ENCODE results near the gene COX20.

The COX20 gene

DNA sequence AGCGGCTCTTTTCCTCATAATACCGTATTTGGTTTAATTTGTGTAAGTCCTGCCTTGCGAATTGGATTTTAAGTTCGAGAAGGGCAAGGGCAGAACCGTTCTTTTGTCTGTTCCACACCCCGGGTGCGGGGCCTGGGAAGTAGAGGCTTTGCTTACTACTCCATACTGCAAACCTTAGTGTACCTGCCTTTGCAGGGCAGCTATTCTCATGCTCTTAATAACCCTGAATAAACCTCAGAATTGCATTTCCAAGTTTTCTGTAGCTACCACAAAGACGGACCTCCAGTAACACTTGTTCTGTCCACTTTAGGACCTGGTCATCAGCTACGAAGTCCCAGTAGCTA is 29.5 kb downstream of the COX20 start:
- no peak for TF ChIP-seq CTCF (IDR thresholded peaks at IDR 0.05; ENCODE audit: low read depth, low read length)
- peak overlapping the region; percentile 100 for H3K4me3 ChIP-seq (ENCODE audit: low read depth, low read length)

DNA sequence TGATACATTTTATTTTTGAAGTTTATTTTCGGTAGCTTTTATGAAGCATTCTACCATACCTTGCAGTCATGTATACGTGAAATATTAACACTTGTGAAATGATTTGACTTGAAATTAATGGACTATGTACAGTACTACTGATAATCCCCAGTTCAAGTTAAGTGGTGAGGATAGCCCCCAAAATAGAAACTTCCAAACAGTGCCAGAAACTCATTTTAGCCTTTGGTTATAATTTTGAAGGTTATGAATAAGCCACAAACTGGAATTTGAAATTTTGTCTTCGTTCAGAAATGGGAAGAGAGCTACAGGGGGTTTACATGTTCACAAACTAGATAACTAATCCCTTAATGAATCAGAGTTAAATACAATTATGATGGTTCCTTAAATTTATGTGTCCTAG is 30.4 kb downstream of the COX20 start:
- H3K4me3 ChIP-seq (ENCODE audit: low read depth, low read length) = no peak overlapping the region
- TF ChIP-seq CTCF (IDR thresholded peaks at IDR 0.05; ENCODE audit: low read depth, low read length) = no peak

DNA sequence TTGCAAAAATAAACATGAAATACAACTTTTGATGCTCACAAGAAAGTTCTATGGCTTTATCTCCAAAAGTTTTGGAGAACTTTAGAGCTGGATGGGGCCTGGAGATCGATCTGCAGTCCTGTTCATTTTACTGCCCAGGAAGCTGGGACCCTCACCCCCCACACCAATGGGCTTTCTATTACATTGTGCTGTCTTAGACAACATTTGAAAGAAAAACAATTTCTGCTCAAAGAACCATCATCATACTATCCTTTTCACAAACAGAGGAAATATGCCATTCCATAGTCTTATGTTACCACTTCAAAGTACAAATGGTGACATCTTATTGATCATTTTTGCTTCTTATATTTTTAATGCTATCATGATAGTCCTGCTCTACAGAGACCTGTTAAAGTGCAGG is 30.9 kb downstream of the COX20 start:
- no peak overlapping the region for H3K4me3 ChIP-seq (ENCODE audit: low read depth, low read length)
- no peak for TF ChIP-seq CTCF (IDR thresholded peaks at IDR 0.05; ENCODE audit: low read depth, low read length)

DNA sequence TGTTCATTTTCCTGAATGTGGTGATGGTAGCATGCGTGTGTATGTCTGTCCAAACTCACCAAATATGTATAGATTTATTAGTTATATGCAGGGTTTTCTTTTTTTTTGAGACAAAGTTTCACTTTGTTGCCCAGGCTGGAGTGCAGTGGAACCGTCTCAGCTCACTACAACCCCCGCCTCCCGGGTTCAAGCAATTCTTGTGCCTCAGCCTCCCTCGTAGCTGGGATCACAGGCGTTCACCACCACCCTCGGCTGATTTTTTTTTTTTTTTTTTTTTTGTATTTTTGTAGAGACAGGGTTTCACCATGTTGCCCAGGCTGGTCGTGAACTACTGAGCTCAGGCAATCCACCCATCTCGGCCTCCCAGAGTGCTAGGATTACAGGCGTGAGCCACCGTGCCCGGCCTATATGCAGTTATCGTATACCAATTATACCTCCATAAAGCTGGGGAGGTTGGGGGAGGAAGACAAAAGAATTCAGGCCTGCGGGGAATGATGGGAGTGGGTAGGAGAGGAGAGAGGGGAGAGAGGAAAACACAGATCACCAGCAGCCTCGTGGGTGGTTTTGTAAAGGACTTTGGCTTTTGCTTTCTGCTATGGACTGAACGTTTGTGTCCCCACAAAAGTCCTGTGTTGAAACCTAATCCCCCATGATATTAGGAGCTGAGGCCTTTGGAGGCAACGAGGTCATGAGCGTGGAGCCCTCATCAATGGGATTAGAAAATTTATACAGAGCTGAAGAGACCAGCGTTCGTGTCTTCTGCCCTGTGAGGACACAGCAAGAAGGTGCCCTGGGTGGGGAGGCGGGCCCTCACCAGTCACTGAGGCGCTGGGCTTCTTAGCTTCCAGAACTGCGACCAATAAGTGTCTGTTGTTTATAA is 33.3 kb downstream of the COX20 start:
- H3K4me3 ChIP-seq (ENCODE audit: low read depth, low read length) = no peak overlapping the region
- no peak for TF ChIP-seq CTCF (IDR thresholded peaks at IDR 0.05; ENCODE audit: low read depth, low read length)

DNA sequence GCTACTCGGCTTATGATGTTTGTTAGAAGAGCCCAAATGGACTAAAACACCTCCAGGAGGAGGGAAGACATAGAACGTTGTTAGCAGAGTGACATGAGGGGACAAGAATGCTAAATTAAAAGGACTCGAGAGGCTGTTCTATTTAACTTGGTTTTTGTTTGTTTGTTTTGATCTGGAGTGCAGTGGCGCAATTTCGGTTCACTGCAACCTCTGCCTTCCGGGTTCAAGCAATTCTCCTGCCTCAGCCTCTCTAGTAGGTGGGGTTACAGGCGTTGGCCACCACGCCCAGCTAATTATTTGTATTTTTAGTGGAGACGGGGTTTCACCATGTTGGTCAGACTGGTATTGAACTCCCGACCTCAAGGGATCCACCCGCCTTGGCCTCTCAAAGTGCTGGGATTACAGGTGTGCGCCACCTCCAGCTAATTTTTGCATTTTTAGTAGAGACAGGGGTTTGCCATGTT is 33.9 kb downstream of the COX20 start:
- no peak overlapping the region for H3K4me3 ChIP-seq (ENCODE audit: low read depth, low read length)
- TF ChIP-seq CTCF (IDR thresholded peaks at IDR 0.05; ENCODE audit: low read depth, low read length) = no peak

- no peak overlapping the region for H3K4me3 ChIP-seq (ENCODE audit: low read depth, low read length)
- no peak for TF ChIP-seq CTCF (IDR thresholded peaks at IDR 0.05; ENCODE audit: low read depth, low read length)
Observed at GRCh38 chr1:244869950-244870349, 34.5 kb downstream of the COX20 start.

DNA sequence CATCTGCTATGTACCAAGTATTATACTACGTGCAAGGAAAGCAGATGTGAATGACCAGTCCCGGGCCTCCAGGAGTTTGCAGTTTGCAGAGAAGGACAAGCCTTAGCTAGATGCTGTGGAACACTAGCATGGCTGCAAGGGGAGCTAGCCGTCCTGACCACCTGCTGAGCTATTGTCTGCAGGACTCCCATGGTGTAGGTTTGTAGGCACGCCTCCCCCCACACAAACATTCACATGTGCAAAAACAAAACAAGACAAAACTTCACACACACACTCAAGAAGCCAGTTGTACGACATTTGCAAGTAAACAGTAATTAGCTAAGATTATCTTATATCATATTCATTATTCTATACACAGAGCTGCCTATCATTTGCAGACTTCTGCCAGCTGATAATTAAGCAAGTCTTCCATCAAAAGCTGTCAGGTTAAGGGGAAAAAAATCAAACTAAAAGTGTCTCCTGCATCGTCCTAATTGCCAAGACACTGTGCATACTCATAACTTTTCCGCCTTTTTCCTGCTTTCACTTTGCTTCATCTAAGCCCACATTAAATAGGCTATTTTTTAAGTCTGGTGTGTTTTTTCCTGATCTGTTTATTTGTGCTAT is 39.6 kb downstream of the COX20 start:
- no peak overlapping the region for H3K4me3 ChIP-seq (ENCODE audit: low read depth, low read length)
- no peak for TF ChIP-seq CTCF (IDR thresholded peaks at IDR 0.05; ENCODE audit: low read depth, low read length)

Measured in WI38 (cell line).